H1 (cell line): Measurements from ENCODE around the gene SMYD5. TPM values are rescaled to one million over a fixed set of nuclear protein-coding genes. Genes with fewer than 3 reads are reported as not detected.

Experiments
- CHD1 ChIP-seq: IDR thresholded peaks from 2 replicates; pipeline ENCODE4 v1.6.1; 2012; ENCODE audit warnings: low read depth, low read length, improper control_type of control experiment
- CHD2 ChIP-seq: IDR thresholded peaks from 2 replicates; pipeline ENCODE4 v1.6.1; 2012; ENCODE audit warnings: low read length, improper control_type of control experiment
- HDAC6 ChIP-seq: IDR thresholded peaks from one replicate; pipeline ENCODE4 v1.7.1; 2012; ENCODE audit warnings: low read depth, mild to moderate bottlenecking, inconsistent platforms, low read length, moderate library complexity
- JUND ChIP-seq: IDR thresholded peaks from 2 replicates; pipeline ENCODE4 v1.6.1; 2011; ENCODE audit warnings: mild to moderate bottlenecking, improper control_type of control experiment, low read length
- MAFK ChIP-seq: IDR thresholded peaks from 2 replicates; pipeline ENCODE4 v1.6.1; 2012; ENCODE audit warnings: low read depth, mild to moderate bottlenecking, improper control_type of control experiment, low read length
- POLR2AphosphoS5 ChIP-seq: IDR thresholded peaks from 2 replicates; pipeline ENCODE4 v1.6.1; 2011; ENCODE audit warnings: low read depth, low read length
- RAD21 ChIP-seq, 2 experiments: IDR thresholded peaks in 1 of 2; conservative IDR thresholded peaks in 1 of 2; 2 replicates each; pipeline ENCODE4 v1.6.1; 2011; ENCODE audit warnings: low read depth in 2 of 2, low read length in 2 of 2, improper control_type of control experiment in 1 of 2, inconsistent platforms in 1 of 2, mild to moderate bottlenecking in 1 of 2, moderate library complexity in 1 of 2
- SIX5 ChIP-seq: IDR thresholded peaks from 2 replicates; pipeline ENCODE4 v1.6.1; 2011; ENCODE audit warnings: mild to moderate bottlenecking, low read depth, low read length
- SRF ChIP-seq: IDR thresholded peaks from 2 replicates; pipeline ENCODE4 v1.6.1; 2011; ENCODE audit warnings: mild to moderate bottlenecking, low read depth, low read length, moderate library complexity
- TCF12 ChIP-seq: IDR thresholded peaks from 2 replicates; pipeline ENCODE4 v1.6.1; 2011; ENCODE audit warnings: low read depth, mild to moderate bottlenecking, low read length
- ZNF274 ChIP-seq: IDR thresholded peaks from 2 replicates; pipeline ENCODE4 v1.7.0; 2012; ENCODE audit warnings: low read length, borderline replicate concordance; ENCODE audit errors: extremely low read depth
- polyA plus RNA-seq, 7 experiments: library from polyadenylated mRNA; depleted of rRNA in 3 of 7; stranded (reverse) in 5 of 7; unstranded in 2 of 7; fragments of >200 nt in 5 of 7; fragments of 200-250 nt in 2 of 7; gene quantifications; 1 replicate in 5 of 7; 2 replicates in 1 of 7; 4 replicates in 1 of 7; pipeline versions ENCODE4 v1.2.1 to v1.2.3, GENCODE V29; 2011 to 2013; ENCODE audit warnings: missing spikeins in 2 of 7, mixed read lengths in 2 of 7
- total RNA-seq: library from RNA; stranded (reverse); fragmentation: NEBNext Ultra II Directional; extraction: Animal tissue kit (Norgen Biotek cat#: 25700); gene quantifications from 2 replicates; pipeline ENCODE4 v1.2.1, GENCODE V29; 2021
- TF ChIP-seq, protein P1 (sequence below): IDR thresholded peaks from 2 replicates; pipeline ENCODE4 v1.6.1; 2012; ENCODE audit warnings: inconsistent platforms
- TF ChIP-seq, protein P2 (sequence below): IDR thresholded peaks from 2 replicates; pipeline ENCODE4 v1.6.1; 2011; ENCODE audit warnings: low read depth, mild to moderate bottlenecking, low read length; ENCODE audit not compliant: insufficient read depth

Gene SMYD5
- total and polyA plus RNA-seq, 2 of the 8 experiments (the other 6 are each of a cell fraction or from before 2014, with no cell fraction given), result 35.2 to 56.7 TPM

GRCh38 chr2:73250872-73251846 lies 37.1 kb downstream of the SMYD5 start (continued):
- TF ChIP-seq RAD21 (IDR thresholded peaks at IDR 0.05 in 1 of 2, conservative IDR thresholded peaks at IDR 0.05 in 1 of 2; ENCODE audit: low read depth in 2 of 2, low read length in 2 of 2) (no peak), MAFK (no peak), ZNF274 (no peak), CHD1 (no peak), JUND (no peak), SIX5 (no peak), POLR2AphosphoS5 (no peak), CHD2 (no peak), SRF (no peak), HDAC6 (no peak), TCF12 (no peak)
- TF ChIP-seq, protein P1, sequence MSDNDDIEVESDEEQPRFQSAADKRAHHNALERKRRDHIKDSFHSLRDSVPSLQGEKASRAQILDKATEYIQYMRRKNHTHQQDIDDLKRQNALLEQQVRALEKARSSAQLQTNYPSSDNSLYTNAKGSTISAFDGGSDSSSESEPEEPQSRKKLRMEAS, result no peak
- TF ChIP-seq, protein P2, sequence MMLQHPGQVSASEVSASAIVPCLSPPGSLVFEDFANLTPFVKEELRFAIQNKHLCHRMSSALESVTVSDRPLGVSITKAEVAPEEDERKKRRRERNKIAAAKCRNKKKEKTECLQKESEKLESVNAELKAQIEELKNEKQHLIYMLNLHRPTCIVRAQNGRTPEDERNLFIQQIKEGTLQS, result no peak
- TF ChIP-seq, all 59 proteins: peak for 0
